ENCODE data around the gene LMAN2L.

The LMAN2L gene

DNA sequence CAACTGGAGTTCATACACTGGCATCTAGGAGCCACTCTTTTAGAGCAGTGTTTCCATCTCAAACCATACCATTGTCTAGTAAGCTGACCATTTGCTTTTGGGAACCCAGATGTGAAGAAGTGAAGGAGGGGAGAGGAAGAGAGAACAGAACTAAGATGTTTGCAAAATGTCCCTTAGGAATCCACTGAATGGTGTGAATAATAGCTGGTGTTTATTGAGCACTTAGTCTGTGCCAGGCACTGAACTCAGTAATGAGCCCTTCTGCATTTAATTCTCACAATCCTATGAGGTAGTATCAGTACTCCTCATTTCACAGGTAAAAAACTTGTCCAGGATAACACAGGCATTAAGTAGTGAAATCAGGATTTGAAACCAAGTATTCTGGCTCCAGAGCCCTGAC lies 23.5 kb downstream of the LMAN2L start:
- DNase-seq (ENCODE audit: insufficient read length, low spot score) (no peak), FAIRE-seq (no peak)

GRCh38 chr2:96715658-96716057 lies 24.2 kb downstream of the LMAN2L start:
- DNase-seq (ENCODE audit: insufficient read length, low spot score) (no peak), FAIRE-seq (no peak)

DNA sequence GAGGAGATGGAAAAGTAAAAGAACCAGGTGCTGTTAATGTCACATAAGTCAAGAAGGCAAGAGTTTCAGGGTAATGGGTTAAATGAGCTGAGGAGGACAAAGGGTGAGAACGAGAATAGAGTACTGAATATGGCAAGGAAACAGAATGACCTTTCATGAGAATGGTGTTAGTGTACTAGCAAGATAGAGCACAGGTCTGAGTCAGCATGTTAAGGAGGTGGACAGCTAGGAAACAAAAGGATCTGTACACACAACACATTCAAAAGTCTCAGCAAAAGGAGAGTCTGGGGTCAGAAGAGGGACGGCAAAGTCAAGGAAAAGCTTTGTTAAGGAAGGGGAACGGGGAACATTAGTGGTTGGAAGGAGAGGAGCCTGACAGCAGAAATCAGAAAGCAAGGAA lies 28.9 kb downstream of the LMAN2L start:
- DNase-seq (ENCODE audit: insufficient read length, low spot score): no peak

DNA sequence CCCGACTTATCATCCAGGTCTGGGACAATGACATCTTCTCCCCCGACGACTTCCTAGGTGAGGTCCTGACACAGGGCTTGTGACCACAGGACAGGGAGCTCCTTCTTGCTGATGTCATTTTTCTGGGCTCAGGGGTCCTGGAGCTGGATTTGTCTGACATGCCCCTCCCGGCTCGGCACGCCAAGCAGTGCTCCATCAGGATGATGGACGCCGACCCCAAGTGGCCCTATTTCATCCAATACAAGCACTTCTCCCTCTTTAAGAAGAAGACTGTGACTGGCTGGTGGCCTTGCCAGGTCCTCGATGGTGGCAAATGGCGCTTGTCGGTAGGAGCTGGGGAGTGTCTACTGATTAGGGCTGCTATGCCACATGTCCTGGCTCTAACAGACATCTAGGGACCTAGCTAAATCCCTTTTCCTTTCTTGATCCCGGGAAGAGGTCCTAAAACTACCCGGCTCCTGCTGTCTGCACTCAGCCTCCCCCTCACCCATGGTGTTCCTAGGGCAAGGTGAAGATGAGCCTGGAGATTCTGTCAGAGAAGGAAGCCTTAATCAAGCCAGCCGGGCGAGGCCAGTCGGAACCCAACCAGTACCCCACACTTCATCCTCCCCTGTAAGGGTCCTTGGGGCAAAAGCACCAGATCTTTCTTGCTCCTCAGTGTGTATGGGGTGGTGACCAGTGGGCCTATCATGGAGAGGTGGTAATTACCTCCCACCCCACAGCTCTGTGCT lies 36.7 kb downstream of the LMAN2L start:
- DNase-seq (ENCODE audit: insufficient read length, low spot score) (no peak), FAIRE-seq (no peak)

More for the DNA sequence above, 28.9 kb downstream of the LMAN2L start:
- no peak for FAIRE-seq

GRCh38 chr2:96702098-96702785 lies 37.6 kb downstream of the LMAN2L start:
- DNase-seq (ENCODE audit: insufficient read length, low spot score) (no peak), FAIRE-seq (no peak)

DNA sequence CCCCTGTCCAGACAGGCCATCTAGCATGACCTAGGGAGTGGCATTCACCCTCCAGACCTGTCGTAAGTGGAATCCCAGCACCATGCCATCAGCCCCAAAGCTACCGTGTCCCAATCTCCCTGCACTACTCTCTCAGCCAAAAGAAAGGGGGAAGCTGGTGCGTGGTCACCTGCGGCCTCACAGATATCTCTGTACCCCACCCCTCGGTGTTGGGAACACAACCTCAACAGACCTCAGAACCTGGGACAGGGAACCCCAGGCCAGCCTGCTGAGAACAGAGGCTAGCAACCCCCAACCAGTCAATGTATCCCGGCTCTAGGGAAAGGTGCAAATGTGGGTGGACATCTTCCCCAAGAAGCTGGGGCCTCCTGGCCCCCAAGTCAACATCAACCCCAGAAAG lies 38.2 kb downstream of the LMAN2L start:
- no peak for DNase-seq (ENCODE audit: insufficient read length, low spot score)
- no peak for FAIRE-seq

DNA sequence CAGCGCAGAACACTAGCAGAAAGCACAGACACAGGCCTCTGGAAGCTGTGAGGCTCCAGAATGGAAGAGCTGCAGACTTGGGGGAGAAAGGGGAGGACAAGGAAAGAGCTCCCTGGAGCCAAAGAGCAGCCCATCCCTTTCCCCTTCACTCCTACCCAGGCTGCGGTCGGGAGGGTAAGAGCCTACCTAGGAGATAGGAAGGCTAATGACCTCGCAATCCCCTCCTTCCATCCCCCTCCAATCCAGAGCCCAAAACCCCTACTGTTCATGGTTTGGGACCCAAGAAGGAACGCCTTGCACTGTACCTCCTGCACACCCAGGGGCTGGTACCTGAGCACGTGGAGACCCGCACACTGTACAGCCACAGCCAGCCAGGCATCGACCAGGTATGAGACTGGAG lies 39.8 kb downstream of the LMAN2L start:
- DNase-seq (ENCODE audit: insufficient read length, low spot score) (no peak), FAIRE-seq (no peak)

GRCh38 chr2:96699621-96700020 lies 40.2 kb downstream of the LMAN2L start:
- no peak for DNase-seq (ENCODE audit: insufficient read length, low spot score)
- FAIRE-seq: no peak

DNA sequence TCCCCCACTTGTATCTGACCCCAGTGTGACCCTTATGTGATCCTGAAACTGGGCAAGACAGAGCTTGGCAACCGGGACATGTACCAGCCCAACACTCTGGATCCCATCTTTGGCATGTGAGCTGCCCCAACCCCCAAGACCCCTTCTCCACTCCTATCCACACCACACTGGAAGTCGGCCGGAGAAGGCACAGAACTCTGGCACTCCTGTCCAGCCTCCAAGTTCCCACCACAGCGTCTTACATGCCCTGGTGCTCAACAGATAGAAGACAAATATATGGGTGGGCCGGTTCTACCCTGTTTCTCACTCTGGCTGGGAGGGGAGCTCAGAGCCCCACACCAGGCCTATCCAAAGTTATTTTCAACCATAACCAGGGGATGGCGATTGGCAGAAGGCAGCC lies 40.8 kb downstream of the LMAN2L start:
- no peak for FAIRE-seq
- DNase-seq (ENCODE audit: insufficient read length, low spot score): no peak

DNA sequence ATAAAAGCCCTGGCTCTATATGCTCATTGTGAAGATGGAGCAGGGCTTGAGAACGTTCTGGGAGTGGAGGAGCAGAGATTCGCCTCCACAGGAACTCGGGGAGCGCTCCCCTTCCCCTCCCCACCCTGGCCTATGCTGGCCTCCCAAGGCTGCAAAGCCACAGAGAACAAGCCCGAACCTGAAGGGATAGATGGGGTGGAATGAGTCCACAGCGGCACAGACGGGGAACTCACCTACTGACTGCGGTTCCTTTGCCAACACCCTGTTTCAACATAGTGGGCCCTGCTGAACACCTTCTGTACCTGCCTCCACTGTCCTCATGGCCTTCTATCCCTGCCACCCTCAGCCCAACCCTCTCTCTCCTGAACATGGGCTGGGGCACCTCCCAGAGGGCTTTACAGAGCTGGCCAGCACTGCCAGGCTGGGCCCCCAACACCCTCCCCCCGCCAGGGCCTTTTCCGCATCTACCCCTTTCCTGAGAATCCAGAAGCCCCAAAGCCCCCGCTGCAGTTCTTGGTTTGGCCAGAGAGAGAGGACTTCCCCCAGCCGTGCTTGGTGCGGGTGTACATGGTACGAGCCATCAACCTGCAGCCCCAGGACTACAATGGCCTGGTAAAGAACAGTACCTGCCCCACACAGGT lies 41.5 kb downstream of the LMAN2L start:
- DNase-seq (ENCODE audit: insufficient read length, low spot score): no peak
- no peak for FAIRE-seq

GRCh38 chr2:96697476-96697875 lies 42.4 kb downstream of the LMAN2L start:
- DNase-seq (ENCODE audit: insufficient read length, low spot score): no peak
- no peak for FAIRE-seq

GRCh38 chr2:96695602-96696001 lies 44.3 kb downstream of the LMAN2L start:
- DNase-seq (ENCODE audit: insufficient read length, low spot score) (no peak), FAIRE-seq (no peak)

- FAIRE-seq: no peak
Observed at GRCh38 chr2:96694816-96695455, 44.9 kb downstream of the LMAN2L start.

GRCh38 chr2:96694279-96694678 lies 45.6 kb downstream of the LMAN2L start:
- FAIRE-seq: no peak

More at GRCh38 chr2:96694816-96695455, 44.9 kb downstream of the LMAN2L start:
- DNase-seq (ENCODE audit: insufficient read length, low spot score): no peak

DNA sequence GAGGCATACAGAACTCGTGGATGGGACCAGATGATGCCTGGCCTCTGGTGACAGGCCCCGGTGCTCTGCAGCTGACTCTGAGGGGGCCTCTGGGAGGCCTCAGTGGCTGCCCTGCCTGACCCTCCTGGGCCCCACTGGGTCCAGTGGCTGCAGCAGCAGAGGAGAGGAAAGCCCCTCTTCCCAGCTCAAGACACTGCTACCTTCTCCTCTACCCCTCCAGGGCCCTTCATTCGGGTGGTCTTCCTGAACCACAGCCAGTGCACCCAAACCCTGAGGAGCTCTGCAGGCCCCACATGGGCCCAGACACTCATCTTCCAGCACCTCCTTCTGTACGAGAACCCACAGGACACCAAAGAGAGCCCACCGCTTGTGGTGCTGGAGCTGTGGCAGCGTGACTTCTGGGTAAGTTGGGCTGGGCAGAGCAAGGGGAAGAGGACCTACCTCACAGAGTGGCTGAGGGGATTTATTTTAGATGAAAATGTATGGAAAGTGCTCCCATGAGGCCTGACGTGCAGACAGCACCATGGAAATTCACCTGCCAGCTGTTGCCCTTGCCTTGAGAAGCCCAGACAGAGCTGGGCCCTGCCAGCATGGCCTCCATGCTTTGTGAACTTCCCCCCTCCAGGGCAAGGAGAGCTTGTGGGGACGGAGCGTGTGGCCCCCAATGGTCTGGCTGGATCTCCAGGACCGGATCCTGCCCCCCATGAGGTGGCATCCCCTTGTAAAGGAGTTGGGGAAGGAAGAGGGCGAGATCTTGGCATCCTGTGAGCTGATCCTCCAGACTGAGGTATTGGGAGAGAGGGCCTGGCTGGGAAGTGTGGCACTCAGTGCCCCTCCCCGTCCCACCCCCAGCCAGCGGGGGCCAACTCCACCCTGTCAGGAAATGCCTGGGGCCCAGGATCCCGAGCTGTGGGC lies 46.3 kb downstream of the LMAN2L start:
- DNase-seq (ENCODE audit: insufficient read length, low spot score) (no peak), FAIRE-seq (no peak)

More at GRCh38 chr2:96694279-96694678, 45.6 kb downstream of the LMAN2L start:
- no peak for DNase-seq (ENCODE audit: insufficient read length, low spot score)

- DNase-seq (ENCODE audit: insufficient read length, low spot score) (no peak), FAIRE-seq (no peak)
Observed at GRCh38 chr2:96692094-96692971, 47.5 kb downstream of the LMAN2L start.

DNA sequence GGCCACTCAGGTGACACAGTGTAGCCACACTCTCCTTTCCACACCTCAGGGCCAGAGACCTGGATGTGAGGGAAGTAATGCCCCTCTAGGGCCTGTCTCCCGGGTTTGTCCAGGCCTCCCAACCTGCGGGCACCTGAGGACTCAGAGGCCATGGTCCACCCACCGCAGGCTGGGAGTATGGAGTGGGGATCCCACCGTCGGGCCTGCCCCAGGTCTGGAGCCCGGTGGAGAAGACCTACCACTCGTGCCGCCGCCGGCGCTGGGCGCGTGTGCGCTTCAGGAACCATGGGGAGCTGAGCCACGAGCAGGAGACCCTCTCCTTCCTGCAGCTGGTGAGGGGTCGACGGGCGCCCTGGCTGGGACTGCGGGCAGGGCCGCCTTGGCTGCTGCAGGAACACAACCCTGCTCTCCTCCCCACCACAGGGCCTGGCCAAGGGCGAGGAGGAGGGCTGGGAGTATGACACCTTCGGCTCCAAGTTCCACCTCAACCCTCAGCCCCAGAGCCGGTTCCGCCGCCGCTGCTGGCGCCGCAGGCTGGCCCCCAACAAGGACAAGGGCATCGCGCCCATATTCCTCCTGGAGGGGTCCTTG lies 48.7 kb downstream of the LMAN2L start:
- FAIRE-seq (no peak), DNase-seq (ENCODE audit: insufficient read length, low spot score) (no peak)

GRCh38 chr2:96690306-96691021 lies 49.4 kb downstream of the LMAN2L start:
- DNase-seq (ENCODE audit: insufficient read length, low spot score): no peak
- FAIRE-seq: no peak
